ENCODE measurements around the gene ATG101.

ATG101 gene

DNA sequence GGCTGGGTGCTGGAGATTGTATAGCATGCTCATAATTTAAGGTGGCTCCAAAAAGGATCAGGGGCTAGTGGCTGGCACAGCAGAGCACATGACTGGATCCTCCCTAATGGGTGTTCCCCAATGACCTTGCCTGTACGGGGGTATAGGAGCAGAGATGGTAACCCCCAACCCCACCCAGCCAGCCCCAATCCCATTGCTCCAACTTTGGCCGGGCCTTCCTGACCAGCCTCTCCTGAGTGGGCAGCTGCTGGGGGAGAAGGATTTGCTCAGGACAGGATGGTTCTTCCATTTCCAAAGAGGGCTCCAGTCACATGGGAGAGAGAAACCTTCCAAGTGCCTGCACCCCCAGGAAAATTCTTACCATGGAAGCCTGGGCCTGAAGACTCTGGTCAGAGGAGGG is 33.9 kb upstream of the ATG101 start:
- H3K4me3 ChIP-seq (ENCODE audit: low read depth, low read length): no peak overlapping the region
- no peak for TF ChIP-seq CTCF (IDR thresholded peaks at IDR 0.05; ENCODE audit: low read depth, low read length)

- TF ChIP-seq CTCF (IDR thresholded peaks at IDR 0.05; ENCODE audit: low read depth, low read length): no peak
- peak overlapping the region; percentile 54 for H3K4me3 ChIP-seq (ENCODE audit: low read depth, low read length)
Measured at GRCh38 chr12:52036587-52037171, 33.1 kb upstream of the ATG101 start.

GRCh38 chr12:52037248-52037861 is 32.4 kb upstream of the ATG101 start:
- 0 out of 2 replicates have a peak, but pooled peaks have one; percentile 8 for TF ChIP-seq CTCF (IDR thresholded peaks at IDR 0.05; ENCODE audit: low read depth, low read length)
- H3K4me3 ChIP-seq (ENCODE audit: low read depth, low read length): peak overlapping the region; percentile 70

DNA sequence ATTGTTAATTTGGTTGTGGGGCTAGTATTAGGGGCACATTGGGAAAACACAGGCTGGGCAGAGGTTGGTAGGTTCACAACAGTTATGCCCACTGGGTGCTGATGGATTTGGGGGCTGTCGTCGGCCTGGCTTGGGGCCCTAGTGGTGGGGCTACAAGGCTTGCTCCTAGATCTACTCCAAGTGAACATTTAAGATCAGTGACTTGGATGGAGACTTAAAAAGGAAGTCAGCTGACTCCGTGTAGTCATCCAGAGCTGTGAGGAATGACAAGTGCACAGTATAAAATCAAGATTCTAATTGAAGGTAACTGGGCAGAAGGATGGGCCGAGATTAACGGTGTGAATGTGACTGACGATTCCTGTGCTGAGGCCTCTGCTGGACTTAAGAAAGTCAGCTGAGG is 31.3 kb upstream of the ATG101 start:
- H3K4me3 ChIP-seq (ENCODE audit: low read depth, low read length): no peak overlapping the region
- TF ChIP-seq CTCF (IDR thresholded peaks at IDR 0.05; ENCODE audit: low read depth, low read length): no peak

DNA sequence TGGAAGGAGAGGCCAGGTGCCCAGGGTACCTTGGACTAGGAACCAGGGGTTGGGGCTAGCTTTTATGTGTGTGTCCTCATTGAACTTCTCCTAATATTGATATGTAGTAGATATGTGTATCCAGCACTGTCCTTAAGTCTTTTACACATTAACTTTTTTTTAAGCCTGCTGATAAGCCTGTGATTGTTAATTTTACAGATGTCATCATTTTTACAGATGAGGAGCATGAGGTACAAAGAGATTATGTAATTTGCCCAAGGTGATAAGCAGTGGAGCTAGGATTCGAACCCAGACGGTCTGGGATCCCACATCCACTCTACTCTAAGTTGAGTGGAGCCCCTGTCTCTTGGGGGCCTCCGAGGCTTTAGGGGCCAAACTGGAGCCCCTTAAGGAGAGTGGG is 28.7 kb upstream of the ATG101 start:
- no peak overlapping the region for H3K4me3 ChIP-seq (ENCODE audit: low read depth, low read length)
- no peak for TF ChIP-seq CTCF (IDR thresholded peaks at IDR 0.05; ENCODE audit: low read depth, low read length)

- no peak overlapping the region for H3K4me3 ChIP-seq (ENCODE audit: low read depth, low read length)
- TF ChIP-seq CTCF (IDR thresholded peaks at IDR 0.05; ENCODE audit: low read depth, low read length): no peak
Measured at GRCh38 chr12:52041695-52042123, 28.1 kb upstream of the ATG101 start.

DNA sequence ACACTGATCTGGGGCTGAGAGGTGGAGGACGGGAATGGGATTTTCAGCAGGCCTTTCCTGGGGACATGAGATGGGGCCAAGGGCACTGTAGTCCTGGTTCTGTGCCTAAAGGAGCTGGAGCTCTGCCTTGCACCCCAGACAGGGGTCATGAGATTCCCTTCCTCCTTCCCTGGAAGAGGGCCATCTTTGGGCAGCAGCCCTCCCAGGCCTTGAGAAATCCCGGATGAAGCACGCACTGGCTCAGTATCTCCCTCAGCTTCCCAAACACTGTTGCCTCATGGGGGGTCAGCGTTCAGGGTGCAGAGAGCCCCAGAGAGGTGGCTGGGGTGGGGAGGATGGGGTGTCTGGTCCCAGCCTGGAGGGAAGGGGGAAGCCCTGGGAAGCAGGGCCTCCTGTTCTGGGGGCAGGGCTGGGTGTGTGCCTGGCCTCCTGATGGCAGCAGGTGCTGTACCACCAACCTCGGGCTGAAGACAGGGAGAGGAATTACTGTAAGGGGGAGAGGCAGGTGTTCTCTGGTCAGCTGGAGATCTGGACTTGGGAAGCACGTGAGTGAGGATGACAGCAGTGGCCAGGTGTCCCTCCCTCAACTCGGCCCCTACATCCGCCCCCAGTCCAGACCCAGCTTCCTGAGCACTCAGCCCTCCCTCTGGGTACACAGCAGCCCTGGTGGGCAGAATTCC is 26.9 kb upstream of the ATG101 start:
- H3K4me3 ChIP-seq (ENCODE audit: low read depth, low read length): no peak overlapping the region
- no peak for TF ChIP-seq CTCF (IDR thresholded peaks at IDR 0.05; ENCODE audit: low read depth, low read length)

All from WI38 (cell line).